ENCODE measurements around the gene EXOC2.

GRCh38 chr6:604579-604978, 88.4 kb downstream of the EXOC2 start:
- TF ChIP-seq CTCF (IDR thresholded peaks at IDR 0.05 in 8 of 11, conservative IDR thresholded peaks at IDR 0.05 in 3 of 11) (no peak), POLR2AphosphoS5 (IDR thresholded peaks at IDR 0.05) (peak in 1 of 3 donors; percentile 6)

All from spleen (tissue), 7 donors.